ENCODE data around the gene NEUROD2.

NEUROD2 gene

GRCh38 chr17:39651923-39652586 lies 44.3 kb upstream of the NEUROD2 start:
- Histone ChIP-seq H3K9me3 (ENCODE audit: control insufficient read depth, low read length) (no peaks in the 10 kb centered on the region), H2AFZ (no peak overlapping the region), H3K36me3 (ENCODE audit: control insufficient read depth, insufficient read depth, low read length) (no peaks in the 10 kb centered on the region), H3K4me1 (peaks cover 17% of the 10 kb centered on the region), H3K4me3 (ENCODE audit: low read depth, low read length) (no peak overlapping the region), H3K4me2 (ENCODE audit: low read length) (no peak overlapping the region), H3K27ac (peak overlapping the region; percentile 34), H3K9ac (no peak overlapping the region), H3K27me3 (ENCODE audit: control insufficient read depth, insufficient read depth, low read length) (no peaks in the 10 kb centered on the region), H3K79me2 (peaks cover 13% of the 10 kb centered on the region)
- no peak for TF ChIP-seq CTCF (IDR thresholded peaks at IDR 0.05)

GRCh38 chr17:39650121-39650579 lies 42.4 kb upstream of the NEUROD2 start:
- Histone ChIP-seq H2AFZ (no peak overlapping the region), H3K9me3 (ENCODE audit: control insufficient read depth, low read length) (no peaks in the 10 kb centered on the region), H3K4me2 (ENCODE audit: low read length) (no peak overlapping the region), H3K79me2 (peaks cover 23% of the 10 kb centered on the region), H3K4me1 (peaks cover 17% of the 10 kb centered on the region), H3K9ac (no peak overlapping the region), H3K36me3 (ENCODE audit: control insufficient read depth, insufficient read depth, low read length) (no peaks in the 10 kb centered on the region), H3K27me3 (ENCODE audit: control insufficient read depth, insufficient read depth, low read length) (no peaks in the 10 kb centered on the region), H3K27ac (no peak overlapping the region), H3K4me3 (ENCODE audit: low read depth, low read length) (no peak overlapping the region)
- no peak for TF ChIP-seq CTCF (IDR thresholded peaks at IDR 0.05)

GRCh38 chr17:39648616-39649366 lies 41.1 kb upstream of the NEUROD2 start:
- peaks cover 24% of the 10 kb centered on the region for H3K79me2 ChIP-seq
- H3K9me3 ChIP-seq (ENCODE audit: control insufficient read depth, low read length) = no peaks in the 10 kb centered on the region
- no peak overlapping the region for H2AFZ ChIP-seq
- no peak overlapping the region for H3K4me3 ChIP-seq (ENCODE audit: low read depth, low read length)
- no peak overlapping the region for H3K27ac ChIP-seq
- H3K9ac ChIP-seq = no peak overlapping the region
- no peak for TF ChIP-seq CTCF (IDR thresholded peaks at IDR 0.05)
- no peak overlapping the region for H3K4me2 ChIP-seq (ENCODE audit: low read length)
- no peaks in the 10 kb centered on the region for H3K27me3 ChIP-seq (ENCODE audit: control insufficient read depth, insufficient read depth, low read length)
- no peaks in the 10 kb centered on the region for H3K36me3 ChIP-seq (ENCODE audit: control insufficient read depth, insufficient read depth, low read length)
- peaks cover 17% of the 10 kb centered on the region for H3K4me1 ChIP-seq

- Histone ChIP-seq H3K9ac (no peak overlapping the region), H3K4me2 (ENCODE audit: low read length) (no peak overlapping the region), H3K4me3 (ENCODE audit: low read depth, low read length) (no peak overlapping the region), H3K4me1 (peaks cover 8% of the 10 kb centered on the region), H3K9me3 (ENCODE audit: control insufficient read depth, low read length) (no peaks in the 10 kb centered on the region), H2AFZ (no peak overlapping the region), H3K79me2 (peaks cover 34% of the 10 kb centered on the region), H3K27me3 (ENCODE audit: control insufficient read depth, insufficient read depth, low read length) (no peaks in the 10 kb centered on the region), H3K27ac (no peak overlapping the region), H3K36me3 (ENCODE audit: control insufficient read depth, insufficient read depth, low read length) (no peaks in the 10 kb centered on the region)
- no peak for TF ChIP-seq CTCF (IDR thresholded peaks at IDR 0.05)
Observed at GRCh38 chr17:39647256-39647655, 39.5 kb upstream of the NEUROD2 start.

All from parathyroid adenoma (tissue), 2 donors.